Measurements from ENCODE around the gene TLCD4. TPM values are rescaled to one million over a fixed set of nuclear protein-coding genes. Genes with fewer than 3 reads are reported as not detected.

The TLCD4 gene
- total RNA-seq, 2 experiments from 2014 or later = not detected

- no peak overlapping the region for H3K4me2 ChIP-seq (ENCODE audit: low read length)
- TF ChIP-seq EZH2phosphoT487 (IDR thresholded peaks at IDR 0.05; ENCODE audit: borderline replicate concordance, low read depth, low read length) = no peak
- TF ChIP-seq, protein P1, sequence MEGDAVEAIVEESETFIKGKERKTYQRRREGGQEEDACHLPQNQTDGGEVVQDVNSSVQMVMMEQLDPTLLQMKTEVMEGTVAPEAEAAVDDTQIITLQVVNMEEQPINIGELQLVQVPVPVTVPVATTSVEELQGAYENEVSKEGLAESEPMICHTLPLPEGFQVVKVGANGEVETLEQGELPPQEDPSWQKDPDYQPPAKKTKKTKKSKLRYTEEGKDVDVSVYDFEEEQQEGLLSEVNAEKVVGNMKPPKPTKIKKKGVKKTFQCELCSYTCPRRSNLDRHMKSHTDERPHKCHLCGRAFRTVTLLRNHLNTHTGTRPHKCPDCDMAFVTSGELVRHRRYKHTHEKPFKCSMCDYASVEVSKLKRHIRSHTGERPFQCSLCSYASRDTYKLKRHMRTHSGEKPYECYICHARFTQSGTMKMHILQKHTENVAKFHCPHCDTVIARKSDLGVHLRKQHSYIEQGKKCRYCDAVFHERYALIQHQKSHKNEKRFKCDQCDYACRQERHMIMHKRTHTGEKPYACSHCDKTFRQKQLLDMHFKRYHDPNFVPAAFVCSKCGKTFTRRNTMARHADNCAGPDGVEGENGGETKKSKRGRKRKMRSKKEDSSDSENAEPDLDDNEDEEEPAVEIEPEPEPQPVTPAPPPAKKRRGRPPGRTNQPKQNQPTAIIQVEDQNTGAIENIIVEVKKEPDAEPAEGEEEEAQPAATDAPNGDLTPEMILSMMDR (conservative IDR thresholded peaks at IDR 0.05; ENCODE audit: low read length) = no peak
- H3K4me3 ChIP-seq (ENCODE audit: low read depth, low read length, poor library complexity, severe bottlenecking) = no peak overlapping the region
- H3K9me3 ChIP-seq (ENCODE audit: low read length) = no peaks in the 10 kb centered on the region
- DNase-seq (ENCODE audit: low spot score) = no peak
- BruUV-seq (replicated peaks) = no TSS peak
- no peaks in the 10 kb centered on the region; the same call in 1 of the 2 replicates for H3K36me3 ChIP-seq (ENCODE audit: insufficient read depth, low read length)
- H4K20me1 ChIP-seq (ENCODE audit: insufficient read depth, low read length) = no peaks in the 10 kb centered on the region
- ChIA-PET POLR2A (interaction anchor here (0.7 kb wide), 1 partner anchor 55 kb away, joined by 3 read pairs; no protein-coding TSS in a partner anchor), CTCF (ENCODE audit: unreplicated experiment) (no interaction called here)
- peaks cover 18% of the 10 kb centered on the region for H3K4me1 ChIP-seq (ENCODE audit: insufficient read depth, low read length, poor library complexity, severe bottlenecking)
- no peaks in the 10 kb centered on the region for H3K9me2 ChIP-seq (ENCODE audit: insufficient read depth, low read length)
- peaks cover 7% of the 10 kb centered on the region; the same call in 1 of the 2 replicates for H3K79me2 ChIP-seq (ENCODE audit: insufficient read depth, low read depth, low read length)
- no peak overlapping the region for H2AFZ ChIP-seq (ENCODE audit: low read length)
- no peak overlapping the region for H3K27ac ChIP-seq (ENCODE audit: low read depth, low read length, poor library complexity, severe bottlenecking)
- intact Hi-C loops (cut with micrococcal nuclease; ENCODE audit: unreplicated experiment) = no loop called here
These were observed 48.0 kb upstream of the TLCD4 start for GRCh38 chr1:95068956-95069709.

DNA sequence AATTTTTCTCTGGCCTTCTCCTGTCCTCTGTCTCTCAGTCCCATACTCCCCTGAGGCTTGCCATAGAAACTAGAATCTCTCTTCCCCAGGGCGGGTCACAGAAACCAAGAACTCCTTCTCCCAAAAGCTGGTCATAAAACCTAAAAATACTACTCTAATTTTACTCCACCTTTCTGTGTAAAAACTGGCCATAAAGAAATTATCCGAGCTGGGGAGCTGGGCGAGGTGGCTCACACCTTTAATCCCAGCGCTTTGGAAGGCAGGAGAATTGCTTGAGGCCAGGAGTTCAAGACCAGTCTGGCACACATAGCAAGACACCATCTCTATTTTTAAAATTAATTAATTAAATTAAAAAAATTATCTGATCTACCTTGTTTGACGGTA, 47.5 kb upstream of the TLCD4 start:
- intact Hi-C loops (cut with micrococcal nuclease; ENCODE audit: unreplicated experiment) = no loop called here
- ChIA-PET CTCF (ENCODE audit: unreplicated experiment) (no interaction called here), POLR2A (interaction anchor here (0.7 kb wide), 1 partner anchor 56 kb away, joined by 3 read pairs; no protein-coding TSS in a partner anchor)
- no peak overlapping the region for H3K27ac ChIP-seq (ENCODE audit: low read depth, low read length, poor library complexity, severe bottlenecking)
- no peaks in the 10 kb centered on the region; the same call in 1 of the 2 replicates for H3K36me3 ChIP-seq (ENCODE audit: insufficient read depth, low read length)
- H3K4me1 ChIP-seq (ENCODE audit: insufficient read depth, low read length, poor library complexity, severe bottlenecking) = peaks cover 18% of the 10 kb centered on the region
- no peak for TF ChIP-seq EZH2phosphoT487 (IDR thresholded peaks at IDR 0.05; ENCODE audit: borderline replicate concordance, low read depth, low read length)
- TF ChIP-seq, protein P1 (conservative IDR thresholded peaks at IDR 0.05; ENCODE audit: low read length) = no peak
- no peaks in the 10 kb centered on the region for H3K9me3 ChIP-seq (ENCODE audit: low read length)
- no peak overlapping the region for H3K4me2 ChIP-seq (ENCODE audit: low read length)
- no peak for DNase-seq (ENCODE audit: low spot score)
- no peak overlapping the region for H3K4me3 ChIP-seq (ENCODE audit: low read depth, low read length, poor library complexity, severe bottlenecking)
- H2AFZ ChIP-seq (ENCODE audit: low read length) = no peak overlapping the region
- peaks cover 7% of the 10 kb centered on the region; the same call in 1 of the 2 replicates for H3K79me2 ChIP-seq (ENCODE audit: insufficient read depth, low read depth, low read length)
- no peaks in the 10 kb centered on the region for H3K9me2 ChIP-seq (ENCODE audit: insufficient read depth, low read length)
- no TSS peak for BruUV-seq (replicated peaks)
- no peaks in the 10 kb centered on the region for H4K20me1 ChIP-seq (ENCODE audit: insufficient read depth, low read length)

- H2AFZ ChIP-seq (ENCODE audit: low read length) = peak overlapping the region; percentile 99; the same call in 1 of the 2 replicates
- DNase-seq (ENCODE audit: low spot score) = peak; percentile 4
These were observed 45.6 kb upstream of the TLCD4 start for GRCh38 chr1:95071539-95071938.

More at GRCh38 chr1:95071539-95071938, 45.6 kb upstream of the TLCD4 start:
- Histone ChIP-seq H3K9me2 (ENCODE audit: insufficient read depth, low read length) (no peaks in the 10 kb centered on the region), H3K79me2 (ENCODE audit: insufficient read depth, low read depth, low read length) (peaks cover 7% of the 10 kb centered on the region; the same call in 1 of the 2 replicates), H3K36me3 (ENCODE audit: insufficient read depth, low read length) (no peaks in the 10 kb centered on the region), H3K9me3 (ENCODE audit: low read length) (no peaks in the 10 kb centered on the region), H3K27ac (ENCODE audit: low read depth, low read length, poor library complexity, severe bottlenecking) (no peak overlapping the region), H3K4me2 (ENCODE audit: low read length) (peak overlapping the region; percentile 87), H3K4me3 (ENCODE audit: low read depth, low read length, poor library complexity, severe bottlenecking) (peak overlapping the region; percentile 71), H4K20me1 (ENCODE audit: insufficient read depth, low read length) (no peaks in the 10 kb centered on the region), H3K4me1 (ENCODE audit: insufficient read depth, low read length, poor library complexity, severe bottlenecking) (peaks cover 18% of the 10 kb centered on the region)
- TF ChIP-seq, protein P1 (conservative IDR thresholded peaks at IDR 0.05; ENCODE audit: low read length) = no peak
- no peak for TF ChIP-seq EZH2phosphoT487 (IDR thresholded peaks at IDR 0.05; ENCODE audit: borderline replicate concordance, low read depth, low read length)
- BruUV-seq (replicated peaks) = no TSS peak
- intact Hi-C loops (cut with micrococcal nuclease; ENCODE audit: unreplicated experiment) = no loop called here
- ChIA-PET CTCF (ENCODE audit: unreplicated experiment) (interaction anchor here (1.0 kb wide), 1 partner anchor 162 kb away, joined by 4 read pairs; the partner anchor contains the start of gene RWDD3), POLR2A (interaction anchor here (0.6 kb wide), 1 partner anchor 164 kb away, joined by 7 read pairs; no protein-coding TSS in a partner anchor)
